HG02870 (cell line): ENCODE results near the gene GPC3.

Source experiments
- ATAC-seq: cut with Tn5 transposase; IDR thresholded peaks from one replicate; pipeline ENCODE4 v1.9.1; 2021; ENCODE audit warnings: mild to moderate bottlenecking, moderate library complexity; ENCODE audit not compliant: unreplicated experiment

Gene GPC3

DNA sequence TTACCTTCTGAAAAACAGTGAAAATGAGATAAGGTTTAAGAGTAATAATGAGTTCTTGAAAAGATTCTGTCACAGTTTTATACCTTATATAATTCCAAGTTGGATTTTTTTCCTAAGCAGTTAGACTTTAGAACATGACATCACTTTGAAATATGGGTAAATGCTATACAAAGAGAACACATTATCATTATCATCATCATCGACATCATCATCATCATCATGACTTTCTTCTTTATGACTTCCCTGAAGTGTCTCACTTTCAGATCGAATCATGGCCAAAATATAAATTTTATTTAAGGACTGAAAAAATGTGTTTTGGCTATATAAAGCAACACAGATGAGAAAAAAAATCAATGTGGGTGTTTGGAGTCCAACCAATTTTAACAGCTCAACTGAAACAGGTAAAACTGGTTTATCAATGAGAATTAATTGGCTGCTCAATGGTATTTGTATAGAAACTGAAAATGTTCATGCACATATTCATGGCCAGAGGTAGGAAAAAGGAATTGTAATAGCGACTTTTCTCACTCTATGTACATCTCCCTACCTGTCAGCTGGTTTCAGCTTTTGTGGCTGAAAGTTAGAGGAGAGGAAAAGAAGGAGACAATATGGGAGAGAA is 327.0 kb downstream of the GPC3 start:
- no peak for ATAC-seq

DNA sequence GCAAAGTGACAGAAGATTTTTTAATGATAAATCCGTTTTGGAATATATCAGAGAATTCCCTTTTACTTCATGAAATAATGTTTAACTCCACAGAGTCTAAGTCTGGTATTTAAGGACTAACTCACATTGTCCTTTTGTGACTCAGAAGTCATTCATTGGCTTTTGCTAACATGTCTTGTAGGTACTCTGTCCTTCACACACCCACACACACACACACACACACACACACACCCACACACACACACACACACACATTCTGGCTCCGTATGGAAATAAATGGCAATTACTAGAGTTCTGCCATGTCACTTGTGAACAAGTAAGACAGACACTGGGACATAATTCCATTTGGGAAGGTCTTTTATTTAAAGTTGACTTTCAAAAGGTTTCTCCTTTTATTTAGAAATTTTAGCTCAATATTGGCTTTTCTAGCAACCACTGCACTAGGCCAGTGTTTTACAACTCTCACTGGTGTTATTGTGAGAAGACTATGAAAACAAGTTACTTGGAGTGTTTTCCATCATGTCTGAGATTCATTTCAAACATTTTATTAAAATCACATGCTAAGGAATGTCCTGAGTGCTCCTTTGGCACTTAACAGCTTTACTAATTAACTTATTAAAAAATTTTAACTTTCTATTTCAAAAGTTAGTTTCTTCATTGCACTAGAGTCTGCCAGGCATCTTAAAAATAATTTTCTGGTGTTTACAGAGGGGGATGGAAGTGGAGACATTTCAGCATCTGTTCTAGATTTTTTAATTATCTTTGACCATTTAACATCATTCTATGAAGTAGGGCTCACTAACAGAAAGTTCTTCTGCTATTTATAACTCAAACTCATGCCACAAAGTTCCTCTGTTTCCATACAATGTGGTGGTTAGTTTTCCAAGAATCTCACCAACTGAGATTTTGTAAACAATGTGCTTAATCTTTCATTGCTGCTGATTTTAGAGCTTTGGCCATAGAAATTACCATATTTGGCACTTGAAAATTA is 329.8 kb downstream of the GPC3 start:
- ATAC-seq, result no peak

DNA sequence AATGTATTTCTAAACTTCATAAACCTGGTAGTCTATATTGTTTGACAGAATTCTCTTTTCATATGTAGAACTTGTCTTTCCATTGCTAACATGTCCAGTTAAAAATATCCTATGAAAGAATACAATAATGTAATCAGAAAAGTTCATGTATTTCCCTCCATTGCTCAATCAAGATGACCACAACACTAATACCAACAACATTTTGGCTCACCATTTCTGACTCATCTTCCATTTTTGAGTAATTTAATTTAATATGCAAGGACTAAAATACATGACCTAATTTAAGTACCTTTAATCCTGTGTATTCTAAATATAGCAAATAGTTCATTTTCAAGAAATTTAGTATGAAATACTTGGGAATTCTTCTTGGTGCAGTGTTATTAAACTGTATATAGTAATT is 330.6 kb downstream of the GPC3 start:
- ATAC-seq, result no peak

DNA sequence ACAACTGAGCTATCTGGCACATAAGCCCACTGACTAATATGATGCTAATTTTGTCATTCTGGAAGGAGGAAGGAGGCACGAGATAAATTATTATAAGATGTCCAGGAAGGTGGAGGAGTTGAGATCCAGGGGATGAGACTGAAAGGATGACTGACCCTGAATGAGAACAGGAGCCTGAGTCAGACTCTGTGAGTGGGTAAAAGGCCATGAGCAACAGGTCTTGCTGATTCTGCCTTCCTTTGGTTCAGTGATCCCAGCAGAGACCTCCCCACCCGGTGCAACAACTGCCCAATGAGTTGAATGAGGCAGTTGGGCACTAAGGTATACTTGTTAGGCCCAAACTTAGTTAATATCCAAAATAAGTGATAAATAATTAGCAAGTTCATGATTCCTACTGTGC is 332.0 kb downstream of the GPC3 start:
- no peak for ATAC-seq

DNA sequence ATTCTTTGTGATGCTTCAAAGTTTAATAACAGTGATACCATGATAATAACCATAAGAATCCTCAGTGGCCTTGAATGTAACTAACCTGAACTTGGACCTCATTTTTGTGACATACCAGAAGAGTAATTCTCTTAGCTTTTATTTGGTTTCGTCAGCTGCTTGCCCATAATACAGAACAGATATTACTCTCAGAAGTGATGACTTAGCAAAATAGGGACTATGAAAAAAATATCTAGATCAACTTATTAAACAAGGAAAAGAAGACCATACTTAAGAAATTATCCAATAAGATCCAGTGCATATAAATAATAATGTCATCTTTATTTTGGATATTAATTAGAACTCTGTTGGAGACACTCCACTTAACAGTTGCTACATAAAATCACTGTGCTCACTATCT is 333.2 kb downstream of the GPC3 start:
- no peak for ATAC-seq

DNA sequence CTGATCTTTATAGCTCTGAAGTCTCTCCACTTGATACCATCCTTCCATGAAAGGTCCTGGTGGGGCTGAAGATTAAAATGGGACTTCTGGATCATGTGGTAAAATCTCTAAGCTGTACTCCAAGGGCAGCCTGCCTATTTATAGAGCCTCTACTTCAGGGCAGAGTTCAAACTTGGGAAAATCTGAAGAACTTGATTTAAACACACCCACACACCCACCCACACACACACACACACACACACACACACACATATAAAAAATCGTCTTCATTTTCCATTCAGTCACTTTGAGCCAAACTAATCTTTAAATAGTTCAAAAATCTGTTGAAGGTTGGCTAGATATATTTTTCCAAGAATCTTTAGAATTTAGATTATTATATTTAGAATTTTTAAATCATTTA is 335.2 kb downstream of the GPC3 start:
- ATAC-seq, result no peak

DNA sequence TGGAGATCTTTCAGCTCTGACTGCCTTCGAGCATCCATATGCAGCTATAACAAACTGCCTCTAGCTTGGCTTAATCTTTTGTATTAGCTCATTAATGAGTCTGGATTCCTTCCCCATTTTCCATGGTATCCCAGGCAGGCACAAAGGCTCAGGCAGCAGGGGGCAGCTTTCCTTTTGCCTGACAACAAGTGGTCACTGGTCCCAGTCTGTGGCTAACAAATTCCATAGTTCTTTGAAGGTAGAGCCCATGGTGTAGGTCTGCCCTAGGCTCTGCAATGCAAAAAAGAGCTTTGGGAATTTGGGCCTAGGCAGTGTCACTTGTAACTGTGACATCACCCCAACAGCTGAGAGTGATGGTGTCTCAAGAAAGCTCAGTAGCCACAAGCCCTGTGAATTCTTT is 335.7 kb downstream of the GPC3 start:
- ATAC-seq, result no peak

DNA sequence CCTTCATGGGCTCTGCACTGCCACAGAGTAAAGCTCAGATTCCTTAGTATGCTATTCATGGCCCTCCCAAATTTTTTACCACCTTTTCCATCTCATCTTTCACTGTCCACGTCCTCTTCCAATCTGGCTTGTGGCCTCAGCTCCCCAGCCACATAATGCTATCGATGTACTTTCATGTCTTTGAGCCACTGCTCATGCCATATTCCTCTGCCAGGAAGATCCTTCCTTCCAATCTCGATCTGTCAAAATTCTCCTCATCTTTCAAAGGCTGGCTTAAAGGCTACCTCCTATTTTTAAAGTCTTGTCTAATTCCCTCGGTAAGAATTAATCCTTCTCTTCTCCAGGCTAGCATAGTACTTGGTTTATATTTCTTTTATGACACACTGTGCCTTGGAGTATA is 336.8 kb downstream of the GPC3 start:
- ATAC-seq, result no peak

DNA sequence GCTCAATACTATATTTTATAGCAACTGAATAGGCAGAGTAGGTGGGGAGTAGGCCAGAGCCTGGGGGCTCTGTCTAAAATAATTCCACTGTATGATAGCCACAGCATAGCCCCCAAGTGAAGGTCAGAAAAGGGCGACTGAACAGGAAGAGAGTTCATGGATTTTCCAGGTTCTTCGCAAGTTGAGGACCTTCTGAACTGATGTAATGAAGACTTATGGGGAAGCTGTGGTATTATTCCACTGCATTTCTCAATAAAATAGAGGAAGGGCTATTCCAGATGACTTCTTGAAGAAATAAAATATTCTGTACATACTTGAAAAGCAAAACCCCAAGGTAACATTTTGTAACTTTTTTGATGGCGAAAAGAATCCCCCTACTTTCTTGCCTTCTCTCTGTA is 338.7 kb downstream of the GPC3 start:
- no peak for ATAC-seq

DNA sequence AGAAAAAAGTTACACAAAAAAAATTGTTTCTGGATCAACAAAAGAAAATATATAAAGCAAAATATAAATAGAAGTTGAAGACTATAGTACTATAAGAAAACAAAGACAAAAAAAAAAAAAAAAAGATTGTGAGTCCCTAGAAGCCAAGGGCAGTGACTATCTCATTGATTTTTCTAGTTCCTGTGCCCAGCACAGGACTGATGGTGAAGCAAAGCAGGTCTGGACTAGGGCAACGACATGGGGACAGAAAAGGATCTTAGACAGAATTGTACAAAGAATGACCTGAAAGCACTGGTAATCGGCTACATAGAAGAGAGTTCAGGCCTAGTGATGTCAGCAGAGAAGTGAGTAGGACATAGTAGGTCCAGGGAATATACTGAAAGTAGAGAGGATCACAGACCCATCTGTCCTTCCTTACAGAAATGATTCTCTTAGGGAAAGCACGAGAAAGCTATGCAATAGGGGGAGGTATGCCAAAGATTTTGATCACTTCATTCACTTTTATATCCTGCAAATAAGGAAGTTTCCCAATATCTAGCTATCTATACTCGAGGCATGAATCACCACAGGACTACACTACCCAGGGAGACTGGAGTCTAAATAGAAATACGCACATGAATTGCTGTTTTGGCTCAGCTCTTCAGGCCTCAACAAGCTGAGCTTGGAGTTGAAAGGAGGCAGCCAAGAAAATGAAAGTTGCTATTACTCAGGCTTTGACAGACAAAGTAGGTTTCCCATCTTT is 339.2 kb downstream of the GPC3 start:
- no peak for ATAC-seq

DNA sequence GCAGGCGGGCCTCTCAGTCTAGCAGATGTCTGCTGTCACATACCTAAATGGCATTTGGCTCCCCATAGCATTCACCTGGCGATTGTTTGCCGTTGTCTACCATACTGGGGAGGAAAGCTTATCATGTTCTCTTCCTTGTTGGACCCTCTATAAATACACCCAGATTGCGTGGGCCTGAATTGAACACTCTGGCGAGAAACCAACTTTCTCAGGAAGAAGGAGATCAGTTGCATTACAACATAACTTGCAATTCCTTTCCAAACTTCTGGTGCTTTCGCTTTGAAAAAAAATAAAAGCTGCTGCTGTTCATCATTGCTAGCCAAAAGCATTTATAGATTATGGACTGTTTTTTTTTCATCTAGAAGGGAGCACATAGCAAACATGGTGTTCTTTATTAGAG is 340.1 kb downstream of the GPC3 start:
- ATAC-seq, result no peak

DNA sequence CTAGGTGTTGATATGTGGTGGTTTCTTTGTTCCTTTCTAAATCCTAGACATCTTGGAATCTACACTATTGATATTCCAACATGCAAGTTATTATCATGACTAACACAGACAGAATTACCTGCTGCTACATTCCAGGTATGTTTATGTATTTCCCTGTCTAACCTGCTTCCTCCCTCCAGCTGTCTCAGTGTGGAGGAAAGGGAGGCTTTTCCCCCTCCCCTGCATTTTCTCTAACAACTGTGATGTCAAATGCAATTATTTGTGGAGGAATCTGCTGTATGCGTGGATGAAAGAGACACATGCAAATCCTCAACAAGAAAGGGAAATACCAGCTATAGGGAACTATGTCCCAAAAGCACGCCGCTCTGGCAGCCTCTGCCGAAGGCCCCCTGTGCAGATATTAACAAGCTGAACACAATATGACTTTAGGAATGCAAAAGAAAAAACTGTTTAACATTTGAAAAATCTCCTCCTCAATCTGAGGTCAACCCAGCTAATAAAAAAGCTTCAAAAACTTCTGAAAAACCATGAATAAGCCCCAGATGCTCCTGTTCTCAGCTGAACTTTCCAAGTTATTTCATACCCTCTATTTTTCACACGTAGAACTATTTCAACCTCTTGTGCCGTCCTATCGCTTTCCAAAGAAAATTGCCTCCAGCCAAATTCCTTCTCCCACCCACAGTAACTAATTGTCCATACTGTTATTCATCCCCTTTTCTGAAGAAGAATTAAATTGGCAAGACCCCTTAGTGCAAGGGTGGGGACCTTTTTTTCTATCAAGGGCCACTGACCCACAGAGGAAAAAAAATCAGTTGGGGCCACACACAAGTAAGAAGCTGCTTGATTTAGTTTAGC is 345.0 kb downstream of the GPC3 start:
- no peak for ATAC-seq

DNA sequence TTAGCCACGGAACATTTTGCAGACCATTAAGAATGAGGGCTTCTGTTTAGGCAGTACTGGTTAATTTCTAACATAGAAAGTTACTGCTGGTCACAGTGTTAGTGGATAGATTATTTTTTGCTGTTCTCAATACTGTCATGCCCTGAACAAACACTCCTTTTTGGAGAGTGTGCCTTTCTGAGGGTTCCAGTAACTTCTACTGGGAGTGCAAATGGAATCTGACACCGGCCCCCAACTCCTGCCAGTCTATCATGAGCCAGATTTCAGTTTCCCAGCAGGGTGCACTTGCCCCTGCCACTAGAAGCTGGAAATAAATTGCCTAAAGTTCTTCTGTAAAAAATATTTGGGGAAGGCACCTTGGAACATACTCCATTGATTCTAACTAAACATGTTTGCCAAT is 345.7 kb downstream of the GPC3 start:
- no peak for ATAC-seq

DNA sequence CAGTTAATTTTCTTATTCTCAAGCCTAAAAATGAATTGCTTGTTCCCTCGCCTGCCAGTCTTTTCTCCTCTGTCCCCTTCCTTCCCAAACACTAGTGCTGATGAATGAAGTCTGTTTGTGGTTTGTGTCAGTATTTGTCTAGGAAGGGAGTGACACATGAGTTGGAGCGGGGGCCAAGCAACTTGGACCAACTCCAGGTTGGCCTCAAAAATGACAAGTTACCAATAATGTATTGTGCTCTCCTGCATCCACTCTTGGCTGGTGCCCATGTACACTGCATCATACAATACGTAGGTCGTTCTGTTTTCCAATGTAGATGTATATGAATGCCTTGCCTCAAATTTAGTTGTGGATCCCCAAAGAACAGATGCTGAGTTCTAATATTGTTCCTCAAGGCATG is 347.1 kb downstream of the GPC3 start:
- ATAC-seq, result no peak

DNA sequence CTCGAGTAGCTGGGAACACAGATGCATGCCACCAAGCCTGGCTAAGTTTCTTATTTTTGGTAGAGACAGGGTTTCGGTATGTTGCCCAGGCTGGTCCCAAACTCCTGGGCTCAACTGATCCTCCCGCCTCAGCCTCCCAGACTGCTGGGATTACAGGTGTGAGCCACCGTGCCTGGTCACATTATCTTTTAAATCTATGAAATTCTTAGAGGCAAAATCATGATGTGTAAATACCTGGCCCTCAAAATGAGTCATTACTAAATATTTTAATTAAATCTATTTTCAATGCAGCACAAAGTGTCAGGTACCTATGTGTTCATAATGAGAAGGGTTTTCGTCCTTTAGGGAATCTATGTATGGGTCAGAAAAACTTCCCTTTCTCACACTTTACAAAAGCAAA is 347.6 kb downstream of the GPC3 start:
- ATAC-seq, result no peak

DNA sequence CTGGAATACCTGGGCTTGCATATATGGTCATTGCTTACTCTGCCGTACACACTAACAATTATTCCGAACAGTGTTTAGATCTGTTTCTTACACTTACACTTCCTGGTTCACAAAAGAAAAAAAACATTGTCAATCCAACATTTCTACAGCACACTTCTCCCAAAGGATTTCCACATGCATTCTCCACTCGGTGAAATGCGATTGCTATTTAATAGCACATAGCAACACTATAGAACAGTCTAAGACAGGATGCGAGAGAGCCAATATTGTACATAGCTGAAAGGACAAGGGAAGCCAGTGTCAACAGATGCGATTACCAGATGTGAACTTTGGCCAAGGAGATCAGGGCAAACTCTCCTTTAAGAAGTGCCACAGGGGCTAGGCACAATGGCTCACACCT is 349.4 kb downstream of the GPC3 start:
- no peak for ATAC-seq

DNA sequence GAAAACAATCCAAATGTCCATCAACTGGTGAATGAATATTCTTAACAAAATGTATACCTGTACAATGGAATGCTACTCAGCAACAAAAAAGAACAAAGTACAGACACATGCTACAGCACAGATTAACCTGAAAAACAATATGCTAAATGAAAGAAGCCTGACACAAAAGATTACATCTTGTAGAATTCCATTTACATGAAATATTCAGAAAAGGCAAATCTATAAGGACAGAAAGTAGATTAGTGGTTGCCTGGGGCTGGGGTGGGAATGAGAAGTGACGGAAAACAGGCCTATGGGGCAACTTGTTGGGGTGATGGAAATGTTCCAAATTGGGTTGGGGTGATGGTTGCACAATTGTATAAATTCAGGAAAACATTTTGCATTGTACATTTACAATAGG is 351.0 kb downstream of the GPC3 start:
- ATAC-seq, result no peak

DNA sequence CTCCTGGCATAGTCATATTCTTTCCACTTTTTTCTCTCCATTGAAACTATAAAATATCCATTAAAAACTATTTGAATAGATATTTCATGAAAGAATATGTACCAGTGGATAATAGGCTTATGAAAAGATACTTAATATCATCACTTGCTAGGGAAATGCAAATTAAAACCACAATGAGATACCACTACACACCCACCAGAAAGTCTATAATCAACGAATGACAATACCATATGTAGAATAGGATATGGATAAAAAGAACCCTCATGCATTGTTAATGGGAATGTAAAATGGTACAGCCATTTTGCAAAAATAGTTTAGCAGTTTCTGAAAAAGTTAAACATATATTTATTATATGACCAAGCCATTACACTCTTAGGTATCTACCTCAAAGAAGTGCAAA is 351.4 kb downstream of the GPC3 start:
- no peak for ATAC-seq

DNA sequence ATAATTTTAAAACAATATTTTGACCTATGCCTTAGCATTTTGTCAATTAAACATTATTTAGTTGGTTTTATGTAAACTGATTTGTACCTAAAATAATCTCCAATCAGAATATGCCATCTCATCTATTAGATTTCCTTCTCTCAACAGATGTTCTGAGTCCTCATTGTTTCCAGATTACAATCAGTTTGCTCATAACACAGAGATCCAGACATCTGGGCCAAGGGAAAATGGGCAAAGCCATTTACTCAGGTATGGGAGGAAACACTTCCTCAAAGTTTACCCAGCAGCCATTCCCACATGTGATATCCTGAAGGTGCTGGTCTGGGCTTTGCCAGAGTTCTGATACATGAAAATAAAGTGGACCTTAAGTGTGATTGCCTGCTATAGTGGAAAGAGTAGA is 352.2 kb downstream of the GPC3 start:
- ATAC-seq, result no peak

DNA sequence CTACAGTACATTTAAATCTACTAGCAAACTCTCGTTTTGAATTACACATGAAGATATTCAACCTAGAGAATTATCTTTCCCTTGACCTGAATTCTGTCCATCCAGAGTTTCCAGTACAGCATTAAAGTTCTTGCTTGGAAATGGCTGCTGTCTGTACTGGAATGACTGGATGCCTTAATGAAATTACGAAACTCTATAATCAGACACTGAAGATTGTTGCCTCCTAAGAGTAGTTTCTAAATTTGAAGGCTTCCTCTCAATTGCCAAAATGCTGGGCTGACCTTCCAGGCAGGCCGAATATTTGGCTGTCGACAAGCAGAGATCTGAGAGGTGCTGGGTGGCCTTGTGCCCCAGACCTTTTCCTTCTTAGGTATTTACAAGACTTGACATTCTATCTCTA is 355.0 kb downstream of the GPC3 start:
- ATAC-seq, result no peak

DNA sequence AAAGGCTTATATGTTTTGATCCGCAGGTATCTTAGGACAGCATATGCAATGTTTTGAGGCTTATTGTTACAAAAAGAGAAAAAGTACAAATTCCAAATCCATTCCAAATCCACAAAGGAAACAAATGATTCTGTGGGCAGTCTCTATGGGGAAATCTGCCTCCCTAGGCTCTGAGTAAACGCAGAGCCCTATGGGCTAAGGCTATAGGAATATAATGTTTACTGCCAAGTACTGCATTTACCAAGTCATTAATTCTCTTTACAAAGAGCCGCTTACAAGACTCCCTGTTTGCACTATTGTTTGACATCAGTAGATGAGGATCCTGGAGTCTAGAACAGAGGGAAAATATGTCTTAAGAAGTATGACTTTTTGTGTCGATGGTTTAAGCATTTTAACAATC is 357.7 kb downstream of the GPC3 start:
- no peak for ATAC-seq
